MM.1S (cell line): Measurements from ENCODE around the gene ZBTB42.

Source experiments
- DNase-seq: peaks from one replicate; pipeline ENCODE4 v3.0.0-alpha.2; 2015
- H2AFZ ChIP-seq: fragments of 300-600 bp; sonication (generic); 2 replicates; pipeline ENCODE4 v1.6.0; 2016; ENCODE audit warnings: antibody characterized with exemption, low read length
- H3F3A ChIP-seq: fragments of 300-600 bp; sonication (generic); 2 replicates; pipeline ENCODE4 v1.6.1; 2016; ENCODE audit warnings: mild to moderate bottlenecking, antibody characterized with exemption, low read length, moderate library complexity, mixed read lengths; ENCODE audit not compliant: insufficient read depth
- H3K27ac ChIP-seq: fragments of 300-600 bp; sonication (generic); 2 replicates; pipeline ENCODE4 v1.5.1; 2016; ENCODE audit warnings: mild to moderate bottlenecking, low read length
- H3K27me3 ChIP-seq: fragments of 300-600 bp; sonication (generic); replicated peaks from 2 replicates; pipeline ENCODE4 v1.6.0; 2016; ENCODE audit warnings: low read length; ENCODE audit not compliant: insufficient read depth
- H3K36me3 ChIP-seq: fragments of 300-600 bp; sonication (generic); replicated peaks from 2 replicates; pipeline ENCODE4 v1.6.1; 2016; ENCODE audit warnings: mild to moderate bottlenecking, low read length, mixed read lengths; ENCODE audit not compliant: insufficient read depth
- H3K4me1 ChIP-seq: fragments of 300-600 bp; sonication (generic); 2 replicates; pipeline ENCODE4 v1.6.1; 2016; ENCODE audit warnings: low read length, mixed read lengths
- H3K4me2 ChIP-seq: fragments of 300-600 bp; sonication (generic); 2 replicates; pipeline ENCODE4 v1.6.0; 2016; ENCODE audit warnings: low read depth, low read length
- H3K4me3 ChIP-seq: fragments of 300-600 bp; sonication (generic); 2 replicates; pipeline ENCODE4 v1.5.1; 2016; ENCODE audit warnings: low read length, mixed read lengths
- H3K79me2 ChIP-seq: fragments of 300-600 bp; sonication (generic); 2 replicates; pipeline ENCODE4 v1.6.1; 2016; ENCODE audit warnings: mixed run types, low read length, mixed read lengths
- H3K9ac ChIP-seq: fragments of 300-600 bp; sonication (generic); 2 replicates; pipeline ENCODE4 v1.6.1; 2016; ENCODE audit warnings: low read length, mixed read lengths
- H3K9me2 ChIP-seq: fragments of 300-600 bp; sonication (generic); replicated peaks from 2 replicates; pipeline ENCODE4 v1.6.1; 2016; ENCODE audit warnings: mild to moderate bottlenecking, low read length, mixed read lengths; ENCODE audit not compliant: insufficient read depth
- H3K9me3 ChIP-seq: fragments of 300-600 bp; sonication (generic); replicated peaks from 2 replicates; pipeline ENCODE4 v1.6.1; 2016; ENCODE audit warnings: mild to moderate bottlenecking, low read length, mixed read lengths; ENCODE audit not compliant: insufficient read depth
- H4K20me1 ChIP-seq: fragments of 300-600 bp; sonication (generic); 2 replicates; pipeline ENCODE4 v1.6.1; 2016; ENCODE audit warnings: mild to moderate bottlenecking, low read length, moderate library complexity, mixed read lengths; ENCODE audit not compliant: insufficient read depth
- CTCF ChIP-seq: fragments of 300-600 bp; sonication (generic); IDR thresholded peaks from 2 replicates; pipeline ENCODE4 v1.5.1; 2016; ENCODE audit warnings: antibody characterized with exemption, low read length, mixed read lengths
- EZH2 ChIP-seq: fragments of 300-600 bp; sonication (generic); optimal IDR thresholded peaks from 2 replicates; pipeline ENCODE3; 2017; ENCODE audit warnings: low read depth, mild to moderate bottlenecking, antibody characterized with exemption, low read length, mixed read lengths
- EZH2phosphoT487 ChIP-seq: fragments of 300-600 bp; sonication (generic); IDR thresholded peaks from 2 replicates; pipeline ENCODE4 v1.6.1; 2018; ENCODE audit warnings: antibody characterized with exemption, low read length

Gene ZBTB42

GRCh38 chr14:104794099-104794498 lies 6.8 kb upstream of the ZBTB42 start:
- DNase-seq, result no peak
- Histone ChIP-seq H3K4me2 (peak overlapping the region; percentile 76; the same call in 1 of the 2 replicates), H4K20me1 (no peaks in the 10 kb centered on the region), H3K36me3 (no peaks in the 10 kb centered on the region), H3K27me3 (no peaks in the 10 kb centered on the region), H3K9ac (peak overlapping the region; percentile 62; the same call in 1 of the 2 replicates), H3K4me3 (peak overlapping the region; percentile 72), H3K27ac (no peak overlapping the region), H3F3A (0 out of 2 replicates have a peak, but pooled peaks cover 3% of the 10 kb centered on the region), H3K79me2 (peaks cover 35% of the 10 kb centered on the region), H3K4me1 (peaks cover 12% of the 10 kb centered on the region; the same call in 1 of the 2 replicates), H2AFZ (no peak overlapping the region), H3K9me2 (no peaks in the 10 kb centered on the region), H3K9me3 (no peaks in the 10 kb centered on the region)
- no peak for TF ChIP-seq CTCF
- TF ChIP-seq EZH2phosphoT487, result no peak
- TF ChIP-seq EZH2, result no peak

GRCh38 chr14:104794631-104794992 lies 6.3 kb upstream of the ZBTB42 start:
- Histone ChIP-seq H3K9me2 (no peaks in the 10 kb centered on the region), H2AFZ (no peak overlapping the region), H3K4me1 (peaks cover 12% of the 10 kb centered on the region; the same call in 1 of the 2 replicates), H3K36me3 (no peaks in the 10 kb centered on the region), H3K9ac (peak overlapping the region; percentile 62; the same call in 1 of the 2 replicates), H3K4me3 (peak overlapping the region; percentile 72), H3K79me2 (peaks cover 35% of the 10 kb centered on the region), H3K9me3 (no peaks in the 10 kb centered on the region), H4K20me1 (no peaks in the 10 kb centered on the region), H3F3A (peaks cover 7% of the 10 kb centered on the region), H3K4me2 (peak overlapping the region; percentile 76), H3K27me3 (no peaks in the 10 kb centered on the region), H3K27ac (no peak overlapping the region)
- no peak for DNase-seq
- TF ChIP-seq EZH2 (no peak), CTCF (no peak), EZH2phosphoT487 (no peak)

GRCh38 chr14:104794993-104795780 lies 5.7 kb upstream of the ZBTB42 start, which contains the start of gene AKT1:
Gene AKT1, minus strand, starts transcription at chr14:104795748. Its CDS starts 3,105 bp downstream, at chr14:104792643.
- Histone ChIP-seq H3K27me3 (no peaks in the 10 kb centered on the region), H2AFZ (no peak within 1 kb of the TSS), H3K36me3 (no peaks in the 10 kb centered on the region), H3K9me2 (no peaks in the 10 kb centered on the region), H3K79me2 (peaks cover 35% of the 10 kb centered on the region), H3K9me3 (no peaks in the 10 kb centered on the region), H3K27ac (no peak within 1 kb of the TSS), H4K20me1 (no peaks in the 10 kb centered on the region), H3K4me1 (peaks cover 12% of the 10 kb centered on the region; the same call in 1 of the 2 replicates), H3K4me2 (peak within 1 kb of the TSS; percentile 82), H3K9ac (peak within 1 kb of the TSS; percentile 62; the same call in 1 of the 2 replicates), H3F3A (peaks cover 11% of the 10 kb centered on the region), H3K4me3 (peak within 1 kb of the TSS; percentile 72)
- no peak for TF ChIP-seq CTCF
- no peak for TF ChIP-seq EZH2
- TF ChIP-seq EZH2phosphoT487, result no peak
- peak; percentile 32 for DNase-seq
